ENCODE results near the gene PIGQ.
A peak's percentile ranks its signal among the peaks of the same experiment; 100 is the strongest.

Gene PIGQ

DNA sequence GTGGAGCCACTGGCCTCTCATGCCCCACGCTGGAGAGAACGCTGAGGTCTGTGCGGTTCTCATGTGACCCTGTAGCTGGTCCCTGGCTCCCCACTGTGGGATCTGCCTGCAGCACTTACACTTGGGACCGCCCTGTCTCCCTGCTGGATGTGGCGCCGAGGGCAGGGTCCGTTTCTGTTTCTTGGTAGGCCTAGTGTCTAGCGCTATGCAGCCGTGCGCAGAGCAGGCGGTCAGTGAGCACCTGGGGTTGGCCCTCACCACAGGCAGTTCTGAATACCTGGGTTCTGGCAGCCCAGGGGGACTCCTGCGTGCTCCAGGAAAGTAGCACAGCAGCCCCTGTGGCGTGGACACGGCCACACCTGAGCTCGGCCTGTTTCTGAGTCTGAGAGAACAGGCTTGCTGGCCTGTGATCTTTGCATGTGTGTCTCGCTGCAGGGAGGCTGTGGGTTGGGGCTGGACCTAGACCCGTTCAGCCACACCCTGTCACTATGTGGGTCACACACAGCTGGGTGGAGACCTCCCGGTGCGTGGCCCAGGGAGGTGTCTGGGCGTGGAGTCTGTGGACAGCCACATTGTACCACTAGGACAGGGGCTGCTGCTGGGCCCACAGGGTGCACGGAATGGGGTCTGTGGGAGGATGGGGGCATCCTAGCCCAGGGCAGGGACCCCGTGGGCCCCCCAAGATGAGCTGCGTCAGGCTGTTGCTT lies 39.5 kb upstream of the PIGQ start:
- H3K9me3 ChIP-seq (ENCODE audit: insufficient read depth, low read length) = no peaks in the 10 kb centered on the region
- H3K4me3 ChIP-seq (ENCODE audit: insufficient read length, low read depth) = no peak overlapping the region
- no peak for DNase-seq (ENCODE audit: low read depth, low spot score)
- TF ChIP-seq YY1 (IDR thresholded peaks at IDR 0.05; ENCODE audit: insufficient read depth, insufficient read length) (no peak), ZNF274 (IDR thresholded peaks at IDR 0.05; ENCODE audit: low read depth, low read length) (no peak), SUZ12 (IDR thresholded peaks at IDR 0.05; ENCODE audit: extremely low read depth, insufficient read depth, insufficient read length) (no peak)
- no peaks in the 10 kb centered on the region for H3K27me3 ChIP-seq (ENCODE audit: insufficient read depth, insufficient read length)
- no peak overlapping the region for H3K9ac ChIP-seq (ENCODE audit: insufficient read length, low read depth)
- peaks cover 33% of the 10 kb centered on the region for H3K36me3 ChIP-seq (ENCODE audit: insufficient read depth, insufficient read length, low read length)
- peaks cover 38% of the 10 kb centered on the region for H3K4me1 ChIP-seq (ENCODE audit: insufficient read depth, insufficient read length)

DNA sequence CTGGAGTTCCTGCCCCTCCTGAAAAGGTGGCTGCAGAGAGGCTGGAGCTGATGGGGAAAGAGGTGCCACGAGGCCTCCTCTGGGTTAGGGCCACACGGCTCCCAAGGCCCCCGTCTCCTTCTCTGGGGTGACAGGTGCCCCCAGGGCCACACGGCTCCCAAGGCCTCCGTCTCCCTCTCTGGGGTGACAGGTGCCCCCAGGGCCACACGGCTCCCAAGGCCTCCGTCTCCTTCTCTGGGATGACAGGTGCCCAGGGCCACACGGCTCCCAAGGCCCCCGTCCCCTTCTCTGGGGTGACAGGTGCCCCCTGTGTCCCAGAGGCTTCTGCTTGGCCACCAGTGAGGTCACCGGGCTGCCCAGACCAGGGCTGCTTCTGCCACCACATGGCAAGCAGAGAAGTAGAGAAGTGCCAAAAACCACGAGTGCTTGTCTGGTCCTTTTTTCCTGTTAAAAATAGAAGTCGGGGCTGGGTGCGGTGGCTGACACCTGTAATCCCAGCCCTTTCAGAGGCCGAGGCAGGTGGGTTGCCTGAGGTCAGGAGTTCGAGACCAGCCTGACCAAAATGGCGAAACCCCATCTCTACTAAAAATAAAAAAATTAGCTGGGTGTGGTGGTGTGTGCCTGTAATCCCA lies 38.2 kb upstream of the PIGQ start:
- Histone ChIP-seq H3K36me3 (ENCODE audit: insufficient read depth, insufficient read length, low read length) (peaks cover 40% of the 10 kb centered on the region), H3K9ac (ENCODE audit: insufficient read length, low read depth) (no peak overlapping the region), H3K4me3 (ENCODE audit: insufficient read length, low read depth) (no peak overlapping the region), H3K4me1 (ENCODE audit: insufficient read depth, insufficient read length) (peaks cover 32% of the 10 kb centered on the region), H3K27me3 (ENCODE audit: insufficient read depth, insufficient read length) (no peaks in the 10 kb centered on the region), H3K9me3 (ENCODE audit: insufficient read depth, low read length) (no peaks in the 10 kb centered on the region)
- TF ChIP-seq YY1 (IDR thresholded peaks at IDR 0.05; ENCODE audit: insufficient read depth, insufficient read length) (no peak), SUZ12 (IDR thresholded peaks at IDR 0.05; ENCODE audit: extremely low read depth, insufficient read depth, insufficient read length) (no peak), ZNF274 (IDR thresholded peaks at IDR 0.05; ENCODE audit: low read depth, low read length) (no peak)
- DNase-seq (ENCODE audit: low read depth, low spot score) = no peak

DNA sequence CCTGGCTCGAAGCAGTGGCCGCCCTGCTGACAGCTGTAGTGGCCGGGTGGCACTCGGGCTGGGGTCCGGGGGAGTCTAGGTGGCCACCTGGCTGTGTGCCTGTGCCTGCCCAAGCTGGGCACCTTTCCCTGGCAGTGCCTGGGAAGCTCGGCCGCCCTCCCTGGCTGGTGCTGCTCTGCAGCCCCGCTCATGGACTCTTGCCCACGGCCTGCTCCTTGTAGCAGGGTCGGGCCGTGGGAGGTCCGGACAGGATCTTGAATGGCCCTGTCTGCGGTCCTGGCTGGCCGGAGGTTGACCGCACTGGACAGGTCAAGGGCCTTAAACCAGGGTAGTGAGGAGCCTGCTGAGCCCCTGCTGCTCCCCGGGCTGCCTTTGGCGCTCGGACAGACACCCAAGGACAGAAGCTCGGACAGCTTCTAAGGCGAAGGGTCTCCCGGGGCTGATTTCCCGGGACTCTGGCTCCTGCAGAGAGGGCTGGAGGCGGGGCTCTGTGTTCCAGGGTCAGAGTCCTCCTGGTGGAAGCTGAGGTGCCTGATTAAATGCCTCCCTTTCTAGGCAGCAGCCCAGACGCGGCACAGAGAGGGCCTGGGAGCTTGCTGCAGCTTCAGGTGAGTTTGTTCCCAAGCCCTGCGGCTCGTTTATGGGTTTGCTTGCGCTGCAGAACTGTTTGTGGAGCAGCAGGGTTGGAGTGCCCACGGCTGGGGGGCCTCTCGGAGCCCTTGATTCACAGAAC lies 36.2 kb upstream of the PIGQ start:
- Histone ChIP-seq H3K27me3 (ENCODE audit: insufficient read depth, insufficient read length) (no peaks in the 10 kb centered on the region), H3K9ac (ENCODE audit: insufficient read length, low read depth) (peak overlapping the region; percentile 42), H3K4me3 (ENCODE audit: insufficient read length, low read depth) (no peak overlapping the region), H3K4me1 (ENCODE audit: insufficient read depth, insufficient read length) (peaks cover 34% of the 10 kb centered on the region), H3K9me3 (ENCODE audit: insufficient read depth, low read length) (no peaks in the 10 kb centered on the region), H3K36me3 (ENCODE audit: insufficient read depth, insufficient read length, low read length) (peaks cover 59% of the 10 kb centered on the region)
- no peak for DNase-seq (ENCODE audit: low read depth, low spot score)
- TF ChIP-seq SUZ12 (IDR thresholded peaks at IDR 0.05; ENCODE audit: extremely low read depth, insufficient read depth, insufficient read length) = no peak
- no peak for TF ChIP-seq ZNF274 (IDR thresholded peaks at IDR 0.05; ENCODE audit: low read depth, low read length)
- no peak for TF ChIP-seq YY1 (IDR thresholded peaks at IDR 0.05; ENCODE audit: insufficient read depth, insufficient read length)

DNA sequence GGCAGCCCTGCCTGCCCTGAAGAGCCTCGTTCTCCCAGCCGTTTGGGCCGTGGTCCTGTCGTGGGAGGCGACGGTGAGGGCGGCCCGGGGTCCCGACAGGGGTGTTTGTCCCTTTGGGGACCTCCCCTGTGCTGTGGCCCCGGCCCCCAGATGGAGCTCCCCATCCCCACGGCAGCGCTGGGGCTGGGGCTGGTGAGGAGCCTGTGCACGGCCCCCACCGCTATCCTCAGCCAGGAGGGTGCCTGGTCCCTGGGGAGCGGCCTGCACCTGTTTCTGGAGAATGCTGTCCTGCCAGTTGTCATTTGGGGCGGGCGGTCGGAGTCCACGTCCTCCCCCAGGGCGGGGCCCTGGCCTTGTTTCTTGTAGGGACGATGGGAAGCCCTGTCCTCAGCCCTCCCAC lies 35.6 kb upstream of the PIGQ start:
- TF ChIP-seq ZNF274 (IDR thresholded peaks at IDR 0.05; ENCODE audit: low read depth, low read length) (no peak), YY1 (IDR thresholded peaks at IDR 0.05; ENCODE audit: insufficient read depth, insufficient read length) (no peak), SUZ12 (IDR thresholded peaks at IDR 0.05; ENCODE audit: extremely low read depth, insufficient read depth, insufficient read length) (no peak)
- Histone ChIP-seq H3K4me1 (ENCODE audit: insufficient read depth, insufficient read length) (peaks cover 32% of the 10 kb centered on the region), H3K36me3 (ENCODE audit: insufficient read depth, insufficient read length, low read length) (peaks cover 60% of the 10 kb centered on the region), H3K4me3 (ENCODE audit: insufficient read length, low read depth) (no peak overlapping the region), H3K27me3 (ENCODE audit: insufficient read depth, insufficient read length) (no peaks in the 10 kb centered on the region), H3K9ac (ENCODE audit: insufficient read length, low read depth) (peak overlapping the region; percentile 42), H3K9me3 (ENCODE audit: insufficient read depth, low read length) (no peaks in the 10 kb centered on the region)
- no peak for DNase-seq (ENCODE audit: low read depth, low spot score)

DNA sequence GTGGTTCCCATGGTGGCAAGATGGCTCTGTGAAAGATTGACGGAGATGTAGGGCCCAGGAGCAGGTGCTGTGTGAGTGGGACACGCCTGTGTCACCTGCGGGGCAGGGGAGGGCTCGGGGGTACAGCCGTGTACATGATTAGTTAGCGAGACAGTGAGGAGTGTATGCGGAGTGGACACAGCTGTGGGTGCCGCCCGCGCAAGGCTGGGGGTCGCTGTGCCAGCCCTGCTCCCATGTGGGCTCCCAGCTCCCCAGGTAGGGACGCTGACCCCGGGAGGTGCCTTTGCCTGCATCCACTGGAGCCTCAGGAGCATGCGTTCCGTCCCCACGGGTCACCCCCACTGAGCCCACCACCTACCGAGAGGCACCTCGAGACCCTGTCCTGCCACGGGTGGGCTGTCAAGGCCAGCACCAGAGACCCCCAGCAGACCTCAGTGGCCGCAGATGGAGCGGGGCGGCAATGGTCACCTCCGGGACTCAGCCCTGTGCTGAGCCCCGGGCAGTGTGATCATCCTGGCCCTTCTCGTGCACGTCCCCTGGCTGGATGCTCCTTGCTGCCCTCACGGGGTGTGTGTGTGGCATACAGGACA lies 34.8 kb upstream of the PIGQ start:
- Histone ChIP-seq H3K4me3 (ENCODE audit: insufficient read length, low read depth) (no peak overlapping the region), H3K9me3 (ENCODE audit: insufficient read depth, low read length) (no peaks in the 10 kb centered on the region), H3K36me3 (ENCODE audit: insufficient read depth, insufficient read length, low read length) (peaks cover 58% of the 10 kb centered on the region), H3K27me3 (ENCODE audit: insufficient read depth, insufficient read length) (no peaks in the 10 kb centered on the region), H3K4me1 (ENCODE audit: insufficient read depth, insufficient read length) (peaks cover 25% of the 10 kb centered on the region), H3K9ac (ENCODE audit: insufficient read length, low read depth) (peak overlapping the region; percentile 24)
- DNase-seq (ENCODE audit: low read depth, low spot score) = no peak
- TF ChIP-seq ZNF274 (IDR thresholded peaks at IDR 0.05; ENCODE audit: low read depth, low read length) (no peak), YY1 (IDR thresholded peaks at IDR 0.05; ENCODE audit: insufficient read depth, insufficient read length) (no peak), SUZ12 (IDR thresholded peaks at IDR 0.05; ENCODE audit: extremely low read depth, insufficient read depth, insufficient read length) (no peak)

DNA sequence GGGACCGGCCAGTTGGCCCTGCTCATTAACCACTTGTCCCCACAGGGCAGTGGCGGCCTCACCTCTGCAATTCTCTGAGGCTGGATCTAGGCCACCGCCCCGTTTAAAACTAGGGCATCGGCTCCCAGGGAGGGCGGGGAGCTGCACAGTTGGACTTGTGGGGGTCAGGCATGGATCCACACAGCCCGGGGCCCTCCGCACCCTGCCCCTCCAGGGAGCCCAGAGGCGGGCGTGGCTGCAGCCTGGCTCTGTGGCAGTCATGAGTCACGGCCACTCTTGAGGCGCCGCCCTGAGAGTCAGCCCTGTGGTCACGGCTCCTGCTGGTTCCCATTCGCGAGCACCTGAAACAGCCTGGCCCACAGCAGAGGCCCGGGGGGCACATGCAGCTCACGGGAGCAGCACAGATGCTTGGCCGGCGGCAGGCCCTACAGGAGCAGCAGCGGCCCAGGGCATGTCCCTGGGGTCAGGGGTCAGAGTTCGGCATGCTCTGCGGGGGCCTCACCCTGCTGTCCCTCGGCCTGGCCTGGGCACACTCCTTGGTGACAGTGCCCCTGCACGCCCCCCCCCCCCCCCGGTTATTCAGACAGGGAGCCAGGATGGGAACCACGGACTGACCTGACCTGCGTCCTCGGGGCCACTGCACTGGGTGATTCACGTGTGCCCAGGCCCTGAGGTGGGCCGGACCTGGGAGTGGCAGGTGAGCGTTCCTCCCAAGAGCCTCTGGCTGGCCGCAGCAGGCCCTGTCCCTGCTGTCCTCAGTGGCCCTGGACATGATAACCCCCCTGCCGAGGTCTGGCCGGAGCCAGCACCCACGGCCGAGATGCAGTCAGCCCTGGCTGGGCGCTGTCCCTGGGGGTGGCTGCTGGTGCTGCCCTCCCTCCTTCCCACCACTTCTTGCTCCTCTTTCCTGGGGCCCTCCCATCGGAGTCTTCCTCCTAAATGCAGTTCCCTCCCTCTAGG lies 34.0 kb upstream of the PIGQ start:
- H3K4me3 ChIP-seq (ENCODE audit: insufficient read length, low read depth) = no peak overlapping the region
- no peaks in the 10 kb centered on the region for H3K9me3 ChIP-seq (ENCODE audit: insufficient read depth, low read length)
- H3K27me3 ChIP-seq (ENCODE audit: insufficient read depth, insufficient read length) = no peaks in the 10 kb centered on the region
- TF ChIP-seq SUZ12 (IDR thresholded peaks at IDR 0.05; ENCODE audit: extremely low read depth, insufficient read depth, insufficient read length) (no peak), YY1 (IDR thresholded peaks at IDR 0.05; ENCODE audit: insufficient read depth, insufficient read length) (no peak), ZNF274 (IDR thresholded peaks at IDR 0.05; ENCODE audit: low read depth, low read length) (no peak)
- DNase-seq (ENCODE audit: low read depth, low spot score) = no peak
- no peak overlapping the region for H3K9ac ChIP-seq (ENCODE audit: insufficient read length, low read depth)
- peaks cover 23% of the 10 kb centered on the region for H3K4me1 ChIP-seq (ENCODE audit: insufficient read depth, insufficient read length)
- peaks cover 59% of the 10 kb centered on the region for H3K36me3 ChIP-seq (ENCODE audit: insufficient read depth, insufficient read length, low read length)

Measured in NT2/D1 (cell line).